Heart left ventricle (tissue), 16 donors: ENCODE results near the gene GGT6. TPM values are rescaled to one million over a fixed set of nuclear protein-coding genes. Genes with fewer than 3 reads are reported as not detected.

Experiments used
- ATAC-seq, 4 donors: fragments of 200-7000 bp; cut with Tn5 transposase; one replicate each; pipeline ENCODE4 v1.9.1; 2020 to 2022; ENCODE audit warnings: moderate library complexity in 4 of 4, mild to moderate bottlenecking in 3 of 4, moderate number of reproducible peaks in 1 of 4
- DNase-seq, 5 donors: peaks; one replicate each; pipeline ENCODE4 v3.0.0-alpha.2; 2020
- H3K27ac ChIP-seq, 12 donors: fragments of 200-600 bp; sonication (generic) in 4 of 12; one replicate each; pipeline versions ENCODE4 v1.5.0 to v1.8.0; 2016 to 2022; ENCODE audit warnings: mild to moderate bottlenecking in 2 of 12
- H3K27me3 ChIP-seq, 9 donors: fragments of 200-600 bp; sonication (generic) in 2 of 9; one replicate each; pipeline versions ENCODE4 v1.5.1 to v1.8.0; 2016 to 2022; ENCODE audit warnings: mild to moderate bottlenecking in 3 of 9
- H3K36me3 ChIP-seq, 9 donors: fragments of 200-600 bp; sonication (generic) in 2 of 9; one replicate each; pipeline versions ENCODE4 v1.5.0 to v1.8.0; 2018 to 2022; ENCODE audit warnings: mild to moderate bottlenecking in 2 of 9
- H3K4me1 ChIP-seq, 12 donors: fragments of 200-600 bp; sonication (generic) in 4 of 12; one replicate each; pipeline versions ENCODE4 v1.5.0 to v1.8.0; 2016 to 2022; ENCODE audit warnings: mild to moderate bottlenecking in 3 of 12
- H3K4me3 ChIP-seq, 12 donors: fragments of 200-600 bp; sonication (generic) in 4 of 12; one replicate each; pipeline versions ENCODE4 v1.5.0 to v1.8.0; 2017 to 2022; ENCODE audit warnings: mild to moderate bottlenecking in 9 of 12, moderate library complexity in 4 of 12
- H3K9me3 ChIP-seq, 12 donors: fragments of 200-600 bp; sonication (generic) in 4 of 12; one replicate each; pipeline versions ENCODE4 v1.5.0 to v1.8.0; 2016 to 2022; ENCODE audit warnings: mild to moderate bottlenecking in 1 of 12
- CTCF ChIP-seq, 12 donors: fragments of 200-600 bp; sonication (generic) in 4 of 12; IDR thresholded peaks; one replicate each; pipeline versions ENCODE4 v1.5.0 to v1.8.0; 2018 to 2022; ENCODE audit warnings: antibody characterized with exemption in 12 of 12, mild to moderate bottlenecking in 5 of 12
- POLR2A ChIP-seq, 2 donors: fragments of 450-650 bp; IDR thresholded peaks; one replicate each; pipeline ENCODE4 v1.6.1; 2017; ENCODE audit warnings: antibody characterized with exemption in 2 of 2, mild to moderate bottlenecking in 2 of 2, moderate library complexity in 2 of 2
- WGBS, 4 donors: extraction: QIAGEN DNeasy Blood & Tissue Kit in 2 of 4; methylation state at CpG; one replicate each; pipeline versions ENCODE4 v1.1.5 to v1.1.7; 2013 to 2018; 5-methylcytosine and 5-hydroxymethylcytosine counted together
- intact Hi-C, 10 donors: fragments of 100-400 bp; cut with DNase I; formaldehyde crosslinking; loops; one replicate each; pipeline versions ENCODE4 v1.11.1 to v1.14.2; 2022
- polyA plus RNA-seq, 2 donors: library from polyadenylated mRNA; stranded (reverse); fragments of 200-250 nt; gene quantifications; one replicate each; pipeline ENCODE4 v1.2.3, GENCODE V29; 2013
- total RNA-seq, 9 donors: library from RNA; depleted of rRNA in 2 of 9; stranded (reverse); fragments of >200 nt in 2 of 9; fragmentation: NEBNext Ultra II Directional in 3 of 9; extraction: Animal tissue kit (Norgen Biotek cat#: 25700) in 3 of 9; gene quantifications; one replicate each; pipeline versions ENCODE4 v1.1.0 to v1.2.4, GENCODE V29; 2016 to 2023
- donor health status: ischemic (EF 13 %, LVEDD 7.1; RV severe dilation, severe dysfunction).
- donor health status: healthy with polysubstance abuse.
- donor health status: DM: no; HTN: yes; CAD: no.
- donor health status: DM: no; HTN: no; CAD: no.
- donor health status: ischemic (EF 25% LVEDD 6.9; RV normal size, moderate dysfunction).
- donor health status: ischemic (EF 25% LVEDD 5.7; RV mildly dilated, moderate dysfunction).
- donor health status: healthy.
- donor health status: DM: yes; HTN: yes; CAD: no.
- donor health status: ischemic (EF 35%, LVEDD 5.7; RV mildly dilated, moderate dysfunction).
- donor health status: nonischemic (EF 11% LVEDD 7.7; RV severe dilation, severe dysfunction).
- donor health status: DM: yes; HTN: yes; CAD: no.
- donor health status: PGD.
- donor health status: ischemic (EF 29% LVEDD 5.4; RV normal size, mild dysfunction).
- donor health status: nonischemic (EF 23%, LVEDD 6.1; RV moderate dilation, normal function).

GGT6 gene
- total and polyA plus RNA-seq, 11 donors, result not detected

- TF ChIP-seq CTCF (IDR thresholded peaks at IDR 0.05) (no peak), POLR2A (IDR thresholded peaks at IDR 0.05) (no peak)
- WGBS, 4 donors, result 88 to 93% (median 90%) methylated on average over 31 of the region's 31 CpGs
- Histone ChIP-seq H3K4me1 (peaks cover 0 to 58% (median 33%) of the 10 kb centered on the region in 12 donors), H3K9me3 (no peaks in the 10 kb centered on the region), H3K4me3 (no peak overlapping the region), H3K27ac (peak overlapping the region in 3 of 12 donors; percentile 3 to 86 (median 76)), H3K27me3 (no peaks in the 10 kb centered on the region), H3K36me3 (no peaks in the 10 kb centered on the region)
- intact Hi-C loops, result loop anchor here in 1 of 10 donors (5.0 kb wide), 1 partner anchor 145 kb away; the partner anchor contains the start of gene UBE2G1
- no peak for DNase-seq
- ATAC-seq, result no peak
Measured at GRCh38 chr17:4512156-4513112, 47.9 kb downstream of the GGT6 start.

- peaks cover 3 to 69% (median 39%) of the 10 kb centered on the region in 12 donors for H3K4me1 ChIP-seq
- H3K36me3 ChIP-seq, result no peaks in the 10 kb centered on the region
- H3K4me3 ChIP-seq, result no peak overlapping the region
- DNase-seq, result no peak
- peak overlapping the region in 9 of 12 donors; percentile 14 to 86 (median 69) for H3K27ac ChIP-seq
- H3K9me3 ChIP-seq, result no peaks in the 10 kb centered on the region
- 78 to 92% (median 84%) methylated on average over 10 of the region's 10 CpGs for WGBS, 4 donors
- no peaks in the 10 kb centered on the region for H3K27me3 ChIP-seq
- intact Hi-C loops, result loop anchor here in 1 of 10 donors (5.0 kb wide), 1 partner anchor 144 kb away; the partner anchor contains the start of gene UBE2G1
- peak in 1 of 4 donors; percentile 16 for ATAC-seq
- no peak for TF ChIP-seq POLR2A (IDR thresholded peaks at IDR 0.05)
Measured at GRCh38 chr17:4511199-4511932, 49.0 kb downstream of the GGT6 start.

- Histone ChIP-seq H3K4me1 (peaks cover 3 to 77% (median 47%) of the 10 kb centered on the region in 12 donors), H3K36me3 (no peaks in the 10 kb centered on the region), H3K27me3 (no peaks in the 10 kb centered on the region), H3K27ac (peak overlapping the region in 11 of 12 donors; percentile 14 to 86 (median 69)), H3K9me3 (no peaks in the 10 kb centered on the region), H3K4me3 (no peak overlapping the region)
- intact Hi-C loops, result loop anchor here in 1 of 10 donors (5.0 kb wide), 1 partner anchor 143 kb away; the partner anchor contains the start of gene UBE2G1
- no peak for DNase-seq
- WGBS, 4 donors, result 64 to 70% (median 68%) methylated on average over 11 of the region's 11 CpGs
- no peak for TF ChIP-seq POLR2A (IDR thresholded peaks at IDR 0.05)
- no peak for TF ChIP-seq CTCF (IDR thresholded peaks at IDR 0.05)
- ATAC-seq, result no peak
Measured at GRCh38 chr17:4510618-4510941, 49.8 kb downstream of the GGT6 start.

GRCh38 chr17:4509923-4510617 lies 50.3 kb downstream of the GGT6 start:
- peak; percentile 24 to 74 (median 62) for ATAC-seq

More at GRCh38 chr17:4509923-4510617, 50.3 kb downstream of the GGT6 start:
- Histone ChIP-seq H3K27ac (peak overlapping the region; percentile 14 to 86 (median 71)), H3K9me3 (no peaks in the 10 kb centered on the region), H3K36me3 (no peaks in the 10 kb centered on the region), H3K4me1 (peaks cover 3 to 82% (median 50%) of the 10 kb centered on the region in 12 donors), H3K4me3 (peak overlapping the region in 1 of 12 donors; percentile 2), H3K27me3 (no peaks in the 10 kb centered on the region)
- DNase-seq, result peak in 4 of 5 donors; percentile 54 to 79 (median 66)
- 47 to 60% (median 50%) methylated on average over 19 to 21 of the region's 21 CpGs for WGBS, 4 donors
- intact Hi-C loops, result loop anchor here in 4 of 10 donors (5.0 to 10.0 kb wide), 2 partner anchors 85 to 143 kb away; partner anchors contain the start of gene UBE2G1 (in 1 of the 4)
- TF ChIP-seq POLR2A (IDR thresholded peaks at IDR 0.05), result no peak
- TF ChIP-seq CTCF (IDR thresholded peaks at IDR 0.05), result no peak
